NCI-H69 (cell line): ENCODE measurements around the gene ZNF697.

Experiments used
- DNase-seq: peaks from one replicate; lab custom pipeline; 2025; lab: John Stamatoyannopoulos, UW

Gene ZNF697

GRCh38 chr1:119662034-119662437 lies 14.0 kb upstream of the ZNF697 start:
- no peak for DNase-seq

- no peak for DNase-seq
These were observed 12.4 kb upstream of the ZNF697 start for GRCh38 chr1:119660253-119661083.

- no peak for DNase-seq
These were observed 11.6 kb upstream of the ZNF697 start for GRCh38 chr1:119659628-119660027.

DNA sequence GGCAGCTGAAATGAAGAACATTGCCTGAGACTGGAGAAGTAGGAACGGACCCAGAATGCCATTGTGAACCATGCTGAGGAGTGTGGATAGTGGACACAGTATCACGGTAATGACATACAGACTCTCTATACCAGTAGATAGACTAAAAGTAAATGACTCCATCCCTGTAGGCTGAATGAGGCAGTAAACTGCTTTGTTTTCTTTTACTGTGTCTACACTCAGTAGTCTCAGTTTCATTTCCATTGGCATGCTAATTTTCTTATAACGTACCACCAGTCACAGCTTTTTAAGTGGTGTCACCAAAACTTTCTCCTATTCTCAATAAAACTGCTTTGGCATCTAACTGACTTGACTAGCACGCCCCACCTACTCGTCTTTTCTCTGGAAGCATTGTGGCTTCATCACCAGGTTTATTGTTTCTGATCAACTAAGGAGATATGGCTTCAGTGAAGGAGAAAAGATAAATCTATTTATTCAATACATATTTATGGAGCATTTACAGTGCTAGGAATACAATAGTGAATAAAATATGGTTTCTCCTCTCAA lies 8.4 kb upstream of the ZNF697 start:
- DNase-seq = no peak

GRCh38 chr1:119655154-119655553 lies 7.1 kb upstream of the ZNF697 start:
- no peak for DNase-seq

- DNase-seq = no peak
These were observed 5.7 kb upstream of the ZNF697 start for GRCh38 chr1:119653839-119654170.

- no peak for DNase-seq
These were observed 5.2 kb upstream of the ZNF697 start for GRCh38 chr1:119653135-119653838.

DNA sequence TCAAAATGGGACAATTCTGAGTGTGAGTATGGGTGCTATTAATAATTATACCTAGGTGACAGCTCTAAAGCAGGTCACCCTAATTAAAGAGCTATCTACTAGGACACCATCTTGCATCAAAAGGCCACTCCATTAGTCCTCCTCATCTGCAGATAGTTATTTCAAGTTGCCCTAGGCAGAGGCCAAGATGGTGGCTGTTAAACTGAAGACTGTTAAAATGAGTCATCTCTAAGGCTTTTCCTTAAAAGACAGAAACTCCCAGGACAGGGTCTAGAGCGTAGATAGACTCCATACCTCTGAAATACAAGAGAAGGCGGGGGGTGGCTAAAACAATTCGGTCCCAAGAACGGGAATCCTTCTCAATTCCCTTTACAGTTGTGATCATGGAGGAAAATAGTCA lies 4.5 kb upstream of the ZNF697 start:
- DNase-seq = no peak

DNA sequence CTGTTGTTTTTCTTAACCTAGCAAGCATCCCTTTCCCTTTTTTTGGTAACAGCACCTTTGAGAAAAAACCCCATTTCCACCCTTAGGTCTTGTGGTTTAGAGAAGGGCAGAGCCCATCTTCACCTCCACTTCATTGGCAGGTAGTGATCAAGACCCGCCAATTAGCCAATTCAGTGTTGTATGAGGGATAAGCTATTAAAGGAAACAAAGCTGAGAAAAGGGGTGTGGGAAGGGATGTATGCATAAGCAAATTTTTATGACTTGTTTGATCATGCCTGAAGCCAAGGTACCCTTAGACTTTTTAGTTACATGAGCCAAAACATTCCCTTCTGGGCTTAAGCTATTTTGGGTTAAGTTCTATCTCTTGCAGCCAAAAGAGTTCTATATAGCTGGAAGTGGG lies 3.6 kb upstream of the ZNF697 start:
- peak; percentile 1 for DNase-seq

DNA sequence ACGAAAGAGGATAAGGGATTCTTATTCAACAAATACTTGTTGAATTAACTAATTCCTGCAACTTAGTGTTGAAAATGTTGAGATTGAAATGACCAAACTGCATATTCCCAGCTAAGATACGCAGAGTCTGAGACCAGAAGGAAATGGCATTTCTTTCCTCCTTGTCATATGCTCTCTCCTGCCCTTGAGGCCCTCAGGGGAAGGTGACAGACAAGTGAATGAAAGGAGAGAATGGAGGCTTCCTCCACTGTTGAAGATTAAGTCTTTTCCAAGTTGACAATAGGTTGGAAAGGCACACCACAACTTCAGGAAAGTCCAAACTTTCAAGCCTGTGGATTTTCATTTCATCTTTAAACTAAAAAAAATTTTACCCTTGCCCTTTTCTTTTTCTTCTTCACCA lies 3.1 kb upstream of the ZNF697 start:
- DNase-seq = no peak

DNA sequence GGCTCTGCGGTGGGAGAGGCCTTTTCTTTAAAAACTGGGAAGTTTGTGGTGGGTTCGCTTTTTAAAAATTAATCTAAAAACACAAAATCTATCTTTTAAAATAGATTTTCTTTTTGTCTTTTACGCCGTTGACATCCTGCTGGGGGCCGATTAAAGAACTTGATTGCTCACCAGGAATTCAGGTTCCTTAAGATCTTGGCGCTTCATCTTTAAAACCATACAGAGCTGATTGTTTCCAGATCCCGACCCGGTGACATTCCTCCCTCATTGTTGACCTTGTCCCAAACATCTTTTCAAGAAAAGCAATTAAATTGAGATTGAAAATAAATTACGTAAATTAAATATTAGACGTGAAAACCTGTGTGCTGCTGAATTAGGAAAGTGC lies 546 bp upstream of the ZNF697 start:
- no peak for DNase-seq

DNA sequence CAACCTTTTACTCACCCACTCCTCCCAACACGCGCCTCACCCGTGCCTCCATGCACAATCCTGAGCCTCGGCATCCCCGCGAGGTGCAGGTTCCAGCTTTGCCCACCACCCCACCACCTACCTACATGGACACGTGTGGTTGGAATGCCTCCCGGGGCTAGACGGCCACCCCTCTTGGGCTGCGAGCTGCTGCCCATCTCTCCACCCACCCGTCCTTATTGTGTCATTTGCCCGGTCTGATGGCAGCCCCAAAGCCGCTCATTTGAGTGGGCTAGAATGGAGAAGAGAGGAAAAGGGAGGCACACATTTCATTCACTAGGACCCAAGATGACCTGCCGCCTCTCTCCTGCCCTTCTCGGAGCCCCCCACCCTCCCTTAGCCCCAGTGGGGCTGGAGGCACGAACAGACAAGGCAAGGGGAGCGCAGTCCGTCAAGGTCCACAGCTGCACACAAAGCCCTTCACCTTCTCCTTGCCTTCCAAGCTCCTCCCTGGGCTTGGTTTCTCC lies 785 bp downstream of the ZNF697 start:
- no peak for DNase-seq

- DNase-seq = no peak
These were observed 1.4 kb downstream of the ZNF697 start for GRCh38 chr1:119646521-119647227.

DNA sequence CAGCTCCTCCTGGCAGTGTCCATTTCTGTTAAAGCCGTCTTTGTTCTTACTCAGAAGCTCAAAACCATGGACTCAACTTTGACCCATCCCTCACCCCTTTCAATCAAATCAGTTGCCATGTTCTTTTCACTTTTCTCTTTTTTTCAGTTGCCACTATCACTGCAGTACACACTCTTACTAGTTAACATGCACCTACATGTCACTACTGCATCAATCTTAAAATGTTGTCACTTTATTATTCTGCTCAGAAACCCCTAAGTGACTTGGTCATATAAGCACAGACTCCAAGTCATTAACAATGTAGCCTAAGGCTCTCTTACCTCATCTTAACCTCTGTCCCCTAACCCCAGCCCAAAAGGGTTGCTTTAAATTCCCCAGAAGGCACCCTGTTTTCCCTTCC lies 9.0 kb downstream of the ZNF697 start:
- DNase-seq = no peak

- DNase-seq = no peak
These were observed 10.4 kb downstream of the ZNF697 start for GRCh38 chr1:119637710-119638109.

DNA sequence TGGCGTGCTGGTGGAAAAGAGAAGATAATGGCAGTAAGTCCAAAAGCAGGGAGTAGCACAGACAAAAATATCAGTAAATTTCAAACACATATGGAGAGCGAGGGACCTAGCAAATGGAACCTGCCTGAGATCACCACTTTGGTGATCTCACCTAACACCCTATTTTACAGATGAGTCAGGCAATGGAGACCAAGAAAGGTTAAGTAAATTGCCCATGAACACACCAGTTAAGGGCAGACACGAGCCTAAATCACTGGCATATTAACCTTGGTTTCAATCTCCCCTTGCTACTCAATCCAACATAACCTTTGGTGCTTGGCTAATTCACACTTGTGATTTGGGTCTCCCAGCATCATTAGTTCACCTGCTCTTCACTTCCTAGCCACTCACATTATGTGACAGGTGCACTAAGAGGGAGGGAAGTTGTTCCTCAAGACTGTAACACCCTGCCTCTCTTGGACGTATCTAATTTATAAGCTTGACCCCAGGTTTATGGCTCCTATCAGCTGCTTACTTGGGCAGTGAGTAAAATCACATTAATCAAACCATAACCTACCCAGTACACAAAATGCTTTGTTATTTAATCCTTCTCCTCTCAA lies 11.5 kb downstream of the ZNF697 start:
- no peak for DNase-seq

GRCh38 chr1:119635811-119636390 lies 12.2 kb downstream of the ZNF697 start:
- DNase-seq = no peak

DNA sequence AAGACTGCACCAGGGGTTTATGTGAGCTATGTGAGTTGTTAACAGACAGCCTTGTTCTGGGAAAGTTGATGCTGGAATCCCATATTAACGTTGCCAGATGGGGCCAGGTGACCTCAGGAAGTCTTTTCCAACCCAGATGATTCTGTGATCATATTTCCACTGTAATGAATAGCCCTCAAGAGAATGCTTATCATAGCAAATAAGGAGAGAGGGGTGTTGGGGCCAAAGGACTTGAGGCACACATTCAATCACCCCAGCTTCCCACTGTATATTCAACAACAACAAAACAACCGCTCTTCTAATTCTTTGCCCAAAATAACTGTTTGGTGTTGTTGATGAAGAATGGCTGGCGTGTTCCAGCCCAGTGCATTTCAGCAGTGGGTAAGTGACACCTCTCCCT lies 14.1 kb downstream of the ZNF697 start:
- no peak for DNase-seq

- DNase-seq = no peak
These were observed 14.5 kb downstream of the ZNF697 start for GRCh38 chr1:119633575-119633974.

DNA sequence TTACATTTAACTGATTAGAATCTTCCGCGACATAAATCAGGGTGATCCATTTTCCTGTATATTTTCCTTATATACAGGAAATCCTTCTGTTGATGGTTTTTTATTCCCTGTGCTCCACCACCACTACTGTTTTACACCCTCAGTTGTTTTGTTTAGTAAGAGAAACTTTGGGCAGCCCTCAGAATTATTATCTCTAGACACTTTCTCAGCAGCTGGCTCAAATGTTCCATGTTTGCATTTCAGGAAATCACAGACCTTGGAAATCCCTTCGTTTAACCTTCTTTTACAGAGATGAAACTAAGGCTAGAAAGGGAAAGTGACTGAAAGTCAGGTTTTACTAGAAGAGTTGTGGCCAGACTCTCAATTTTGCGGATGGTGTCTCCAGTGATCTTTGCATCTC lies 15.2 kb downstream of the ZNF697 start:
- no peak for DNase-seq

- DNase-seq = no peak
These were observed 16.0 kb downstream of the ZNF697 start for GRCh38 chr1:119632103-119632490.
